H1 (cell line): ENCODE data around the gene LEFTY1. TPM values are rescaled to one million over a fixed set of nuclear protein-coding genes. Genes with fewer than 3 reads are reported as not detected.

ENCODE experiments used
- CTCF ChIA-PET: fragments of 300-600 bp; sonication (Branson Sonifier 250); formaldehyde crosslinking; loops from one replicate; lab custom pipeline; 2021; ENCODE audit not compliant: partially characterized antibody; lab: Charles Lee
- POLR2A ChIA-PET: fragments of 300-600 bp; sonication (Branson Sonifier 250); formaldehyde crosslinking; loops from one replicate; lab custom pipeline; 2021; ENCODE audit warnings: inconsistent platforms; ENCODE audit not compliant: partially characterized antibody; lab: Charles Lee
- DNase-seq, 2 experiments: peaks; one replicate each; pipeline versions ENCODE4 v3.0.0 to v3.0.0-alpha.2; 2010 to 2022; ENCODE audit warnings: low spot score in 2 of 2, low read depth in 1 of 2, mixed read lengths in 1 of 2
- FAIRE-seq: peaks from 2 replicates; lab custom pipeline; 2011; peaks lifted over from hg19 to GRCh38; lab: Jason Lieb, UNC
- H2AFZ ChIP-seq: 2 replicates; pipeline ENCODE4 v1.8.1; 2012; ENCODE audit warnings: low read length, inconsistent platforms
- H2AK5ac ChIP-seq: 2 replicates; pipeline ENCODE4 v1.6.1; 2013; ENCODE audit warnings: low read depth, low read length
- H2BK120ac ChIP-seq: replicated peaks from 2 replicates; pipeline ENCODE3; 2013; ENCODE audit warnings: low read depth, low read length, inconsistent platforms
- H2BK12ac ChIP-seq: 2 replicates; pipeline ENCODE4 v1.6.1; 2013; ENCODE audit warnings: low read depth, low read length
- H2BK15ac ChIP-seq: 2 replicates; pipeline ENCODE4 v1.6.1; 2013; ENCODE audit warnings: low read length
- H2BK20ac ChIP-seq: 2 replicates; pipeline ENCODE4 v1.6.1; 2013; ENCODE audit warnings: low read length
- H2BK5ac ChIP-seq: 2 replicates; pipeline ENCODE4 v1.6.1; 2013; ENCODE audit warnings: low read depth, low read length
- H3K14ac ChIP-seq: 2 replicates; pipeline ENCODE4 v1.6.1; 2013; ENCODE audit warnings: inconsistent platforms; ENCODE audit not compliant: insufficient read length
- H3K18ac ChIP-seq: 2 replicates; pipeline ENCODE4 v1.6.1; 2013; ENCODE audit warnings: low read length; ENCODE audit errors: extremely low read depth
- H3K23ac ChIP-seq: 2 replicates; pipeline ENCODE4 v1.6.1; 2013; ENCODE audit warnings: inconsistent platforms; ENCODE audit not compliant: insufficient read length
- H3K23me2 ChIP-seq: 2 replicates; pipeline ENCODE4 v1.6.1; 2013; ENCODE audit warnings: low read depth, low read length
- H3K27ac ChIP-seq: 2 replicates; pipeline ENCODE4 v1.6.1; 2011; ENCODE audit warnings: low read depth, low read length, inconsistent platforms
- H3K27me3 ChIP-seq, 4 experiments: replicated peaks in 1 of 4; 1 replicate in 1 of 4; 2 replicates in 3 of 4; pipeline versions ENCODE4 v1.6.1 to v1.8.1; 2011 to 2013; ENCODE audit warnings: low read length in 3 of 4, mild to moderate bottlenecking in 3 of 4, inconsistent platforms in 2 of 4, mixed read lengths in 2 of 4, moderate library complexity in 1 of 4; ENCODE audit not compliant: control insufficient read depth in 3 of 4, insufficient read depth in 3 of 4; ENCODE audit errors: extremely low read depth in 1 of 4
- H3K36me3 ChIP-seq, 4 experiments: 2 replicates each; pipeline versions ENCODE4 v1.6.1 to v1.8.1; 2011 to 2013; ENCODE audit warnings: mild to moderate bottlenecking in 4 of 4, low read length in 3 of 4, moderate library complexity in 2 of 4, control low read depth in 1 of 4, inconsistent platforms in 1 of 4; ENCODE audit not compliant: insufficient read depth in 4 of 4, control insufficient read depth in 2 of 4
- H3K4ac ChIP-seq: replicated peaks from 2 replicates; pipeline ENCODE3; 2013; ENCODE audit warnings: low read length, low read depth, mixed read lengths, inconsistent platforms; ENCODE audit not compliant: insufficient read length
- H3K4me1 ChIP-seq, 4 experiments: replicated peaks in 1 of 4; 1 replicate in 1 of 4; 2 replicates in 3 of 4; pipeline versions ENCODE4 v1.6.1 to v1.8.1; 2011 to 2013; ENCODE audit warnings: low read length in 3 of 4, inconsistent platforms in 2 of 4, mixed read lengths in 1 of 4; ENCODE audit not compliant: insufficient read depth in 4 of 4, control insufficient read depth in 3 of 4
- H3K4me2 ChIP-seq, 2 experiments: 2 replicates each; pipeline versions ENCODE4 v1.6.1 to v1.8.1; 2011 to 2013; ENCODE audit warnings: low read depth in 2 of 2, low read length in 2 of 2, control low read depth in 1 of 2, inconsistent platforms in 1 of 2, mild to moderate bottlenecking in 1 of 2; ENCODE audit not compliant: insufficient read depth in 1 of 2
- H3K4me3 ChIP-seq, 4 experiments: fragments of 200-600, 300-600 bp in 1 of 4; sonication (generic), shearing (Covaris generic), sonication (Bioruptor Twin) in 1 of 4; 2 replicates each; pipeline versions ENCODE4 v1.5.1 to v1.8.1; 2011 to 2016; ENCODE audit warnings: low read length in 4 of 4, low read depth in 3 of 4, control low read depth in 2 of 4, inconsistent platforms in 2 of 4, mild to moderate bottlenecking in 2 of 4, mixed read lengths in 1 of 4, moderate library complexity in 1 of 4; ENCODE audit not compliant: insufficient read depth in 2 of 4; ENCODE audit errors: extremely low read depth in 1 of 4
- H3K56ac ChIP-seq: replicated peaks from 2 replicates; pipeline ENCODE3; 2013; ENCODE audit warnings: low read depth, mild to moderate bottlenecking, mixed read lengths, low read length, inconsistent platforms; ENCODE audit not compliant: insufficient read length
- H3K79me1 ChIP-seq: 2 replicates; pipeline ENCODE4 v1.6.1; 2013; ENCODE audit warnings: low read depth, low read length, control low read depth
- H3K79me2 ChIP-seq, 2 experiments: 2 replicates each; pipeline versions ENCODE4 v1.6.1 to v1.8.1; 2012 to 2013; ENCODE audit warnings: low read length in 2 of 2, mild to moderate bottlenecking in 2 of 2, inconsistent platforms in 1 of 2; ENCODE audit not compliant: insufficient read depth in 2 of 2, control insufficient read depth in 1 of 2
- H3K9ac ChIP-seq, 4 experiments: replicated peaks in 1 of 4; 1 replicate in 1 of 4; 2 replicates in 3 of 4; pipeline versions ENCODE4 v1.6.1 to v1.8.1; 2011 to 2013; ENCODE audit warnings: low read depth in 3 of 4, low read length in 3 of 4, control low read depth in 2 of 4, mild to moderate bottlenecking in 2 of 4, moderate library complexity in 2 of 4, inconsistent platforms in 1 of 4; ENCODE audit errors: extremely low read depth in 1 of 4
- H3K9me3 ChIP-seq, 2 experiments: 2 replicates each; pipeline versions ENCODE4 v1.6.1 to v1.8.1; 2012 to 2013; ENCODE audit warnings: mild to moderate bottlenecking in 2 of 2, moderate library complexity in 2 of 2, control low read depth in 1 of 2, inconsistent platforms in 1 of 2, low read depth in 1 of 2, low read length in 1 of 2, mixed read lengths in 1 of 2; ENCODE audit not compliant: insufficient read depth in 2 of 2
- H4K20me1 ChIP-seq, 2 experiments: replicated peaks in 1 of 2; 2 replicates each; pipeline versions ENCODE3 to v1.8.1; 2011 to 2013; ENCODE audit warnings: inconsistent platforms in 2 of 2, low read length in 2 of 2, mild to moderate bottlenecking in 1 of 2; ENCODE audit not compliant: insufficient read depth in 2 of 2, control insufficient read depth in 1 of 2
- H4K5ac ChIP-seq: 2 replicates; pipeline ENCODE4 v1.6.1; 2013; ENCODE audit warnings: low read length, low read depth, mixed read lengths, inconsistent platforms; ENCODE audit not compliant: insufficient read length
- H4K8ac ChIP-seq: 2 replicates; pipeline ENCODE4 v1.8.0; 2013; ENCODE audit warnings: mild to moderate bottlenecking, moderate library complexity, low read length, inconsistent platforms; ENCODE audit not compliant: insufficient read depth; ENCODE audit errors: extremely low read depth
- H4K91ac ChIP-seq: replicated peaks from 2 replicates; pipeline ENCODE3; 2013; ENCODE audit warnings: low read length, mixed read lengths, inconsistent platforms; ENCODE audit not compliant: insufficient read length
- ASH2L ChIP-seq: fragments of 200-600, 300-600 bp; sonication (generic); IDR thresholded peaks from one replicate; pipeline ENCODE4 v1.7.1; 2017; ENCODE audit warnings: low read length
- CHD2 ChIP-seq: IDR thresholded peaks from 2 replicates; pipeline ENCODE4 v1.6.1; 2012; ENCODE audit warnings: low read length, improper control_type of control experiment
- FOSL1 ChIP-seq: IDR thresholded peaks from 2 replicates; pipeline ENCODE4 v1.6.1; 2011; ENCODE audit warnings: mild to moderate bottlenecking, low read depth, low read length, moderate library complexity; ENCODE audit not compliant: insufficient read depth
- KDM4A ChIP-seq: IDR thresholded peaks from one replicate; pipeline ENCODE4 v1.7.1; 2012; ENCODE audit warnings: low read depth, mild to moderate bottlenecking, moderate library complexity, low read length, inconsistent platforms; ENCODE audit not compliant: severe bottlenecking
- MAX ChIP-seq: IDR thresholded peaks from 2 replicates; pipeline ENCODE4 v1.6.1; 2012; ENCODE audit warnings: inconsistent platforms
- RNF2 ChIP-seq: fragments of 200-900, 300-1000 bp; sonication (generic); IDR thresholded peaks from 2 replicates; pipeline ENCODE4 v1.7.1; 2016; ENCODE audit warnings: borderline replicate concordance, low read depth, mild to moderate bottlenecking, antibody characterized with exemption, low read length; ENCODE audit not compliant: poor library complexity, severe bottlenecking; ENCODE audit errors: missing control alignments
- SIRT6 ChIP-seq: IDR thresholded peaks from one replicate; pipeline ENCODE4 v1.7.1; 2012; ENCODE audit warnings: low read length, inconsistent platforms
- SRF ChIP-seq: IDR thresholded peaks from 2 replicates; pipeline ENCODE4 v1.6.1; 2011; ENCODE audit warnings: mild to moderate bottlenecking, low read depth, low read length, moderate library complexity
- TEAD4 ChIP-seq: IDR thresholded peaks from 2 replicates; pipeline ENCODE4 v1.6.1; 2012; ENCODE audit warnings: low read depth, low read length, inconsistent platforms, mixed read lengths
- ZNF274 ChIP-seq: IDR thresholded peaks from 2 replicates; pipeline ENCODE4 v1.7.0; 2012; ENCODE audit warnings: low read length, borderline replicate concordance; ENCODE audit errors: extremely low read depth
- WGBS, 2 experiments: shearing (Covaris generic) in 1 of 2; methylation state at CpG; one replicate each; pipeline versions ENCODE4 v1.1.6 to v1.1.7; 2013 to 2015; ENCODE audit warnings: low lambda C conversion rate in 2 of 2, mixed read lengths in 2 of 2, inconsistent platforms in 1 of 2, low coverage in 1 of 2, missing lambda C conversion rate in 1 of 2; ENCODE audit not compliant: insufficient replicate concordance in 2 of 2, insufficient coverage in 1 of 2, insufficient read length in 1 of 2; ENCODE audit errors: extremely low coverage in 1 of 2, missing lambda C conversion rate in 1 of 2; 5-methylcytosine and 5-hydroxymethylcytosine counted together
- polyA plus RNA-seq, 7 experiments: library from polyadenylated mRNA; depleted of rRNA in 3 of 7; stranded (reverse) in 5 of 7; unstranded in 2 of 7; fragments of >200 nt in 5 of 7; fragments of 200-250 nt in 2 of 7; gene quantifications; 1 replicate in 5 of 7; 2 replicates in 1 of 7; 4 replicates in 1 of 7; pipeline versions ENCODE4 v1.2.1 to v1.2.3, GENCODE V29; 2011 to 2013; ENCODE audit warnings: missing spikeins in 2 of 7, mixed read lengths in 2 of 7
- total RNA-seq: library from RNA; stranded (reverse); fragmentation: NEBNext Ultra II Directional; extraction: Animal tissue kit (Norgen Biotek cat#: 25700); gene quantifications from 2 replicates; pipeline ENCODE4 v1.2.1, GENCODE V29; 2021

Gene LEFTY1
- total and polyA plus RNA-seq, 2 of the 8 experiments (the other 6 are each of a cell fraction or from before 2014, with no cell fraction given), result 4.5 to 11.7 TPM

- Histone ChIP-seq H2AK5ac (0 out of 2 replicates have a peak within 1 kb of the TSS, but pooled peaks have one; percentile 6), H3K27me3 (no peaks in the 10 kb centered on the region), H3K27ac (peak within 1 kb of the TSS; percentile 69), H3K23ac (no peak within 1 kb of the TSS), H4K20me1 (peaks cover 3 to 4% of the 10 kb centered on the region in 2 experiments), H2BK20ac (no peak within 1 kb of the TSS), H3K14ac (no peak within 1 kb of the TSS), H3K9ac (peak within 1 kb of the TSS; percentile 32 to 86 (median 78)), H2BK120ac (peak within 1 kb of the TSS; percentile 45), H3K4me2 (peak within 1 kb of the TSS; percentile 63 to 80), H3K79me2 (peaks cover 5 to 15% of the 10 kb centered on the region in 2 experiments), H3K56ac (peak within 1 kb of the TSS; percentile 93), H3K4me3 (peak within 1 kb of the TSS; percentile 91 to 97 (median 93)), H2BK5ac (peak within 1 kb of the TSS; percentile 95), H3K18ac (peak within 1 kb of the TSS; percentile 95), H3K4me1 (peaks cover 0 to 9% (median 5%) of the 10 kb centered on the region in 4 experiments; a peak in 4 of 7 replicates), H3K4ac (peak within 1 kb of the TSS; percentile 80), H4K5ac (peak within 1 kb of the TSS; percentile 92), H3K23me2 (peaks cover 4% of the 10 kb centered on the region), H3K36me3 (peaks cover 9 to 34% (median 20%) of the 10 kb centered on the region in 4 experiments; a peak in 7 of 8 replicates), H2BK15ac (peak within 1 kb of the TSS; percentile 88; the same call in 1 of the 2 replicates), H3K9me3 (no peaks in the 10 kb centered on the region), H4K91ac (peak within 1 kb of the TSS; percentile 98), H3K79me1 (peaks cover 11% of the 10 kb centered on the region), H2BK12ac (0 out of 2 replicates have a peak within 1 kb of the TSS, but pooled peaks have one; percentile 50), H2AFZ (no peak within 1 kb of the TSS), H4K8ac (peak within 1 kb of the TSS; percentile 96)
- FAIRE-seq (no peak), DNase-seq (peak; percentile 88 to 92)
- ChIA-PET CTCF (interaction anchor here (0.8 to 5.5 kb wide), 12 partner anchors 11 to 449 kb away, joined by 3 to 27 read pairs (median 4); partner anchors contain the start of gene LEFTY2), POLR2A (interaction anchor here (0.6 to 2.9 kb wide), 23 partner anchors 9 to 219 kb away, joined by 3 to 16 read pairs (median 3); partner anchors contain the start of genes EPHX1, H3-3A, LEFTY2 and SRP9)
- WGBS, 2 experiments, result 1% methylated on average over 44 of the region's 80 CpGs; no CpG with 5 or more reads in 1 of the 2 experiments
- TF ChIP-seq ZNF274 (no peak), SIRT6 (no peak), FOSL1 (no peak), SRF (no peak), CHD2 (peak; percentile 68; the same call in 1 of the 2 replicates), ASH2L (peak; percentile 89), MAX (peak; percentile 90), RNF2 (no peak), KDM4A (peak; percentile 84), TEAD4 (0 out of 2 replicates have a peak, but pooled peaks have one; percentile 40)
These were observed 35.0 kb upstream of the LEFTY1 start, which contains the start of gene PYCR2 for GRCh38 chr1:225923692-225924555. PYCR2 (minus strand) TSS chr1:225924250; CDS start chr1:225924110, 140 bp downstream.
